Measurements from ENCODE around the gene CAPN5. TPM values are rescaled to one million over a fixed set of nuclear protein-coding genes. Genes with fewer than 3 reads are reported as not detected.

CAPN5 gene
- total RNA-seq, 1 donor from 2014 or later, result 4.7 TPM

DNA sequence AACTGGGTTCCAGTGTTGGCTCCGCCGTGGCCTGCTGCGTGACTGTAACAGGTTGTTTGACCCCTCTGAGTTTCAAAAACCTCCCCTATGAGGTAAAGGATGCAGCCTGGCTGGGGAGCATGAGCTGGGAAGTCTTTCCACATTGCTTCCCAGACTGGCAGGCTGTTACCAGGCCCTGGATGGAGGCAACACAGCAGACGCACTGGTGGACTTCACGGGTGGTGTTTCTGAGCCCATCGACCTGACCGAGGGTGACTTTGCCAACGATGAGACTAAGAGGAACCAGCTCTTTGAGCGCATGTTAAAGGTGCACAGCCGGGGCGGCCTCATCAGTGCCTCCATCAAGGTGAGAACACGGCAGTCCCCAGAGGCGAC lies 47.3 kb downstream of the CAPN5 start:
- DNase-seq (ENCODE audit: low read depth), result no peak

DNA sequence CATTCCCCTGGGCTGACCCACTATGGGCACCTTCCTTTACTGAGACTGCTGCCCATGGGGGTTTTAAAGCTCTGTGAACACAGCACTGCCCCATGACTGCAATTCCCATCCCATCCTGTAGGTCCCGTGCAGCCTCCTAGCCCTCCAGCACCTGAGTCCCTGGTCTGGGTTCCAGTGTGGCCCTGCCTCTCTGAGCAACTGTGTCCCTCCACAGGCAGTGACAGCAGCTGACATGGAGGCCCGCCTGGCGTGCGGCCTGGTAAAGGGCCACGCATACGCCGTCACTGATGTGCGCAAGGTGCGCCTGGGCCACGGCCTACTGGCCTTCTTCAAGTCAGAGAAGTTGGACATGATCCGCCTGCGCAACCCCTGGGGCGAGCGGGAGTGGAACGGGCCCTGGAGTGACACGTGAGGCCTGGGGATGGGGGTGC lies 48.4 kb downstream of the CAPN5 start:
- no peak for DNase-seq (ENCODE audit: low read depth)

DNA sequence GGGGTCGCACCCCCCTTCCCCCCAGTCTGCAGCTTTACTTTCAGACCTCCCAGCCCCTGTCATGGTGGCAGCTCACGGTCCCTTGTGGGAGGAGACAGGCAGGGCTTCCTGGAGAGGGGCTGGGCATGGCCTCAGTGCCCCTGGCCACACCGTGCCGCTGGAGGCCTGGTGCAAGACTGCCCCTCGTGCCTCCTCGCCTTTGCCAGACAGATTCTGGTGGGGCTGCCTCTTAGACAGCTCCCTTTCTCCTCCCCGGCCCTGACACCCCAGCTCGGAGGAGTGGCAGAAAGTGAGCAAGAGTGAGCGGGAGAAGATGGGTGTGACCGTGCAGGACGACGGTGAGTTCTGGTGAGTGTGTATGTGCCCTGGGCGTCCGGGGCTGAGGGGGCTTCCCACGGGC lies 49.2 kb downstream of the CAPN5 start:
- DNase-seq (ENCODE audit: low read depth), result no peak

DNA sequence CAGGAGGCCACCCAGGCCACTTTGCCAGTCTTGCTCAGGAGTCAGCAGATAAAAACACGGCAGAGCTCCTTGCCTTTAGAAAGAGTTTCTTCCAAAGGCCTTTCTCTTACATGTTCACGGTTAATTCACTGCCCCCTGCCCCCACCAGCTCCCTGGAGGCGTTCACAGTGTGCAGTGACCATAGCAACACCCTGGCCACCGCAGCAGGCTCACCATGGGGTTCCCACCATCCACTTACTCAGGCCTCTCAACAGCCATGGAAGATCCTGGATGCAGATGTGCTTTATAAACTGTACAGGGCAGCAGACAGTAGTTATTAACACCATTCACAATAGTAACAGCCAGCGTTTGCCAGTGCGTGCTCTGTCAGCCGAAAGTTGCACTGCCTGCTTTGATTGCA lies 50.7 kb downstream of the CAPN5 start:
- DNase-seq (ENCODE audit: low read depth), result no peak

DNA sequence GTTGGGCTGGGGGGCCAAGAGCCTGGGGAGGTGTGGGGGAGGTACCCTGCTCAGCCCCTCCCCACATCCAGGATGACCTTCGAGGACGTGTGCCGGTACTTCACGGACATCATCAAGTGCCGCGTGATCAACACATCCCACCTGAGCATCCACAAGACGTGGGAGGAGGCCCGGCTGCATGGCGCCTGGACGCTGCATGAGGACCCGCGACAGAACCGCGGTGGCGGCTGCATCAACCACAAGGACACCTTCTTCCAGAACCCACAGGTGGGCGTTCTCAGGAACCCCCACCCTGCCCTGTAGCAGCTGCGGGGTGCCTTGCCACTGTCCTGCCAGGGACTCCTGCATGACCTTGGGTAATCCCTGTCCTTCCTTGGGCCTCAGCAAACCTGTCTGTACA lies 51.3 kb downstream of the CAPN5 start:
- DNase-seq (ENCODE audit: low read depth), result no peak

DNA sequence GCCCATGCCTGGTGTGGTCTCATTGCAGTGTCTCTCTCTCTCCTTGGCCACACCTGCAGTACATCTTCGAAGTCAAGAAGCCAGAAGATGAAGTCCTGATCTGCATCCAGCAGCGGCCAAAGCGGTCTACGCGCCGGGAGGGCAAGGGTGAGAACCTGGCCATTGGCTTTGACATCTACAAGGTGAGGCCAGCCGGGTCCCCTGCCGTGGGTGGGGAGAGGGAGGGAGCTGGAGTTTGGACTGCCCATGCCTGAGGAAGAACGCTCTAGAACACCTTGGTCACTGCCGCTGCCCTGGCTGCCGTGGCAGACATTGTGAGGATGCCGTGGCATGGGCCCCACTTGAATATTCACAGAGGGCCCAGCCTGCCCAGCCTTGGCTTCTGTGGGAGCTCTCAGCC lies 52.2 kb downstream of the CAPN5 start:
- DNase-seq (ENCODE audit: low read depth), result no peak

DNA sequence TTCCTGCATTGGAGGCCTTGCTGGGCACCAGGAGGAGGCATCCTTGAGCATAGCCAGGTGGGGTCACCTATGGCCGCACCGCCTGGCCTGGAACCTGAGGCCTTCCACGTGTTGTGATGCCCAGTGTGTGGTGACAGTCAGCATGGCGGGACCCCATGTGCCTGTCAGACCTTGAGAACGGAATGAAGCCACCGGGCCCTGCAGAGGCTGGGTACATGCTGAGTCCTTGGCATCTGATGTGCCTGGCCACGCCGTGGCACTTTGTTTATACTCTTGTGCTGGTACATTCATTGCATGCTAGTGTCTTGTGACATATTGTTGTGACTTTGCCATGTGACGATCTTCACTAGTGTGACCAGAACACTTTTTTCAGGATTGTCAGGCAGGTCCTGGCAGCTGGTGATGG lies 52.8 kb downstream of the CAPN5 start:
- DNase-seq (ENCODE audit: low read depth), result no peak

DNA sequence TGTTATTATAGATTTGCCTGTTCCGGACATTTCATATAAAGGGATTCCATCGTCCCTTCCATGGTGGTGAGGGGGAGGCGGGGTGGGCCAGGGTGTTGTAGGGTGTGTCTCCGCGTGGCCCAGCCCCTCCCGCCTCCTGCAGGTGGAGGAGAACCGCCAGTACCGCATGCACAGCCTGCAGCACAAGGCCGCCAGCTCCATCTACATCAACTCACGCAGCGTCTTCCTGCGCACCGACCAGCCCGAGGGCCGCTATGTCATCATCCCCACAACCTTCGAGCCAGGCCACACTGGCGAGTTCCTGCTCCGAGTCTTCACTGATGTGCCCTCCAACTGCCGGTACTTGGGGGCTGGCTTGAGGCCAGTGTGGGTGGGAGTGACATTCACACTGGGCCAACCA lies 53.8 kb downstream of the CAPN5 start:
- no peak for DNase-seq (ENCODE audit: low read depth)

DNA sequence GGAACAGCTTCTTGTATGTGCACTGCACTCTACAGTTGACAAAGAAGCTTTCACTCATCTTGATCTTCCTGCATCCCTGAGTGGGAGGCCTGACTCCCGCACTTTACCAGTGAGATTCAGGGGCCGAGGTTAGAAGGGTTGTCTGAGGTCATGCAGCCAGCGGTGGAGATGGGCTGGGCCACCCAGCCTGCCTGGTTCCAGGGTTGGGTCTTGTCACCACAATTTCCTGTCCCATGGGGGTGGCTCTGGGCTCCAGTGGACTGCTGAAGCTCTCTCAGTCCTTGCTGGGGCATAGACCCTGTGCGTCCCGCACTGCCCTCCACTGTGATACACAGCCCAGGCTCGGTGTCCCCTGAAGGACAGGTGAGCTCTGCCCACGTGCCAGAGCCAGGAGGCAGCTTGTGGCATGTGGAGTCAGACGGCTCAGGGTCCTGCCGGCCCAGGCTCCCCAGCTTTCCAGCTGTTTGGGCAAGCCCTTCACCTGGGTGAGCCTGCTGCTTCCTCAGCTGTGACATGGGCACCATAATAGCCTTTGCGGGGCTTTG lies 54.4 kb downstream of the CAPN5 start:
- DNase-seq (ENCODE audit: low read depth), result no peak

DNA sequence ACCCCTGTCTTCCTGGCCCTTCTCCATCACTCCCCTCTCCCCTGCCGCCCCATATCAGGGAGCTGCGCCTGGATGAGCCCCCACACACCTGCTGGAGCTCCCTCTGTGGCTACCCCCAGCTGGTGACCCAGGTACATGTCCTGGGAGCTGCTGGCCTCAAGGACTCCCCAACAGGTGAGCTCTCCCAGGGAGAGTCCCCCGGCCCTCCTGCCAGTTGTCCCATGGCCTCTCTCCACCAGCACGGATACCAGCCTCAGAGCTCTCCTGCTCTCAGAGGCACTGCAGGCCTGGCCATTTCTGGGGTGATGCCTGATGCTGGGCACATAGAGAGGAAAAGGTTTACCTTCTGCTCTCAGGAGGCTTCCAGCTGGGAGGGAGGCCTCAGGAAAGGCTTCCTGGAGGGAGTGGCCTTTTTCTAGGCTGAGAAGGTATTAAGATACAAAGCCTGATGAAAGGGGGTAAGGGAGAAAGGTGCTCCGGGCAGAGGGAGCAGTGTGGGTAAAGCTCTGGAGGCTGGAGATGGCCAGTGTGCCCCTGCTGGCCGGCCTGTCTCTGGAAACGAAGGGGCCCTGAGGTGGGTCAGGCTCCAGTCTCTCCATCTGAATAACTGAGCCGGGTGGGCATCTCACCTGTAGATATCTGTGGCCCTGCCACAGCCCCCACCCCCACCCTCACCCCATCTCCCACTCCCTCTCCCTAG lies 55.3 kb downstream of the CAPN5 start:
- no peak for DNase-seq (ENCODE audit: low read depth)

DNA sequence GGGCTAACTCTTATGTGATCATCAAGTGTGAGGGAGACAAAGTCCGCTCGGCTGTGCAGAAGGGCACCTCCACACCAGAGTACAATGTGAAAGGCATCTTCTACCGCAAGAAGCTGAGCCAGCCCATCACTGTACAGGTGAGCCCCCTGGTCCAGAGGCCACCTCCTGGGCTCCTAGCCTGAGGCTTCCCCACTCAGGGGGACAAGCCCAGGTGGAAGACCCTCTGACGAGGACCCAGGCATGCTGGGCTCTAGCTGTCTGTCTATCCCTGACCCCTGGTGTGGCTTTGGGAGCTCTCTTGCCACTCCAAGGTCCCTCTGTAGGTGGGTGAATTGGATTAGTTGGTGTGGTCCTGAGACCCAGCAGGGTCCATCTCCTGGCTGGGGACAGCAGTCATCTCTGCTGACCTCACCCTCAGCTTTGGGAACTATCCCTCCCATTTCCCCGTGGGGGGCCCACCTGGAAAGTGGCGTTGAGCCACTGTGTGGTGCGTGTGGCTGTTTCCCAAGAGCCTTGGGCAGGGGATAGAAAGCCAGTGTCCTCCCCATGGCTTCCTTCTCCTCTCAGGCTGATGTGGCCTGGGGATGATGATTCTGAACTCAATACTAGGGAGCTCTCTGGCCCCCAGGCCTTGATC lies 55.9 kb downstream of the CAPN5 start:
- DNase-seq (ENCODE audit: low read depth), result no peak

DNA sequence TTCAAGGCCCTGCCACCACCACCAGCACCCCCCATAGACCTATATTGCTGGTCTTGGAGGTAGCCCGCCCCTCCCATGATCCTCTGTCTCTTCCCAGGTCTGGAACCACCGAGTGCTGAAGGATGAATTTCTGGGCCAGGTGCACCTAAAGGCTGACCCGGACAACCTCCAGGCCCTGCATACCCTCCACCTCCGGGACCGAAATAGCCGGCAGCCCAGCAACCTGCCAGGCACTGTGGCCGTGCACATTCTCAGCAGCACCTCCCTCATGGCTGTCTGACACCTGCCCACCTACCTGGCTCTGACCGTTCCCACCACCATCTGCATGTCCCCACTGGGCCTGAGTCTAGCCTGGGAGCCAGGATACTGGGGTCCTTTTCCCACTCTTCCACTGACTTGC lies 56.8 kb downstream of the CAPN5 start:
- DNase-seq (ENCODE audit: low read depth), result no peak

DNA sequence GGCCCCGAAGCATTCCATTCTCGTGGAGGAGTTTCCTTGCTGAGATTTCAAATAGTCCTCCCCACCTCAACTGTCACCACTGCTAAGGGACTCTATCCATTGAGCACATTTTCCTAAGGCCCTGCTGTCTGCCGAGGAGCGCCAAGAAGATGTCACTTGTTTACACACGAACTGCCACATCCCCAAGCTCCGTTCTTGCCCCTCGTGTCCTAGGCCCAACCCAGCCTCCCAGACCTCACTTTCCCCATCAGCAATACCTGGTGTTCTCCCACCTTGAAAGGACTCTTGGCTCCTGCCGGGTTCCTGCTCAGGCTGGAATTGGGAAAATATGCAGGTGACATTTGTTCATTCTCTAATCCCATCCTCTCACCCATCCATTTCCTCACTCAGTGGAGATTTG lies 57.3 kb downstream of the CAPN5 start:
- DNase-seq (ENCODE audit: low read depth), result no peak

DNA sequence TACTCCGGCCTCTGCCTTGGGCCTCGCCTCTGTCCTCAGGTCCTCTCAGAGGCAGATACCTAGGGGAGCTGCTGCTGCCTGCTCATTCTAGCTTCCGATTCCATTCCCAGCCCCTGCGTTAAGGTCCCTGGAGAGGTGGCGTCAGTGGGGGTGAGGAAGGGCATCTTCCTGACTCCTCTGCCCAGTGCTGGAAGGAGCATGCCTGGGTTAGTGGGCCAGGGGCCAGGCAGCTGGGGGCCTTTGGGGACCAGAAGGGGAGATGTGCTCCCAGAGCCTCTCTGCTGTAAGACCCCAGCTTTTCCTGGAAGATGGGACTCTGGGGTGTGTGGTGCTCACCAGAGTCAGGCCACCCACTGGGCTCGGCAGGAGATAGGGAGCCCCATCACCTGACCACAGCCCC lies 57.7 kb downstream of the CAPN5 start:
- no peak for DNase-seq (ENCODE audit: low read depth)

DNA sequence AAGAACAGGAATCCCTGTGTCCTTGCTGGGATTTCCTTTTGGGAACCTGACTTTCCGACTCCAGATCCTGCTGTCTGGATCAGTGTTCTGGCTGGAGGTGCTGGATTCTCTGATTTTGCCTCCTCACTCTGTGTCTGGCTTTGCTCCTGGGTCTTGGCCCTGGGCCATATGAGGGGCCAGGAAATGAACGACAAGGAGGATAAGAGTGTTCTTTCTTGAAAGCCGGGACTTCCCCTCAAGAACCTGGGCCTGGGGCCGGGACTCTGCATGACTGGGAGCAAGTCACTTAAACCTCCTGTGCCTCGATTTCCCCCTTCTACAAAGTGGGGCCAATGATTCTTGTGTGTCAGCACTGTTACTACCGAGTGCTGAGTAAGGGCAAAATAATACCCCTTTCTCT lies 58.4 kb downstream of the CAPN5 start:
- DNase-seq (ENCODE audit: low read depth), result no peak

DNA sequence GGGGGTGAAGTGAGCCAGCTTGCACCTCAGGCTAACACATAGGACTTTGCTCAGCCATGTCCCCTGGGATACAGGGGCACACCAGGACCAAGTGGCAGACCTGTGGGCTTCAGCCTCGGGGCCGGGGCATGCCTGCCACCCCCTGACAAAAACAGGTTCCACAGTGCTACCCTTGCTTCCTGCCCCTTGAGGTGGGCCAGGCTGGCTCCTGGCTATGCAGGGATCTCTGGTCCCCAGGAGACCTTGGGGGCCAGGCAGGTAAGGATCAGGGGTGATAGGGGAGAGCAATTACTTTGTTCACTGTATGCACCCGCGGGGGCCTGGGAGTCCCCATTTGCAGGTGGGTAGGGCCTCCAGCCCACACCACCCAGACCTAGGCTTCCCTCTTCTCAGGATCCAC lies 58.9 kb downstream of the CAPN5 start:
- DNase-seq (ENCODE audit: low read depth), result no peak

DNA sequence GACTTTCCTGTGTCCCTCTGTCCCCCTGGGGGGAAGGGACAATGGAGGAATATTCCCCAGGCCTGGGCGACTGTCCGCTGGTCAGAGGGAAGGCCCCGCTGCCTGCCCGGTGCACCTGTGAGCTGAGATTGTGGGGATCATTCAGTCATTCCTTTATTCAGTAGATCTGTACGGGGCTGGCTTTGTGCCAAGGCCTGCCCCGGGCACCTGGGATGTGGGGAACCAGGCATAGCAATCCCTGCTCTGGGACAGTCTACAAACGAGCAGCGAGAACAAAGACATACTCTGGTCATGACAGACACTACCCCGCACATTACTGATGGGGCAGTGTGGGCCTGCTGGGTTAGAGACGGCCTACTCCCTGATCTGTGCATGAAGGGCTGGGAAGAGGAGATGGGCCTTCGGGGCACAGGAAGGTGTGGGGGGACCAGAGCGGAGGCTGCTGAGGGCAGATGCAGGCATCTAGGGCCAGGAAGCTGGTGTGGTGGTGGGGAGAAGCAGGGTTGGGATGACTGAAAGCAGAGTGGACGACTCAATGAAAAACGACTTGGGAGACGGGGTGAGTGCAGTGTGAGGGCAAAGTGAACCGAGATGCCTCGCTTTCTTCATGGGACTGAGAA lies 59.5 kb downstream of the CAPN5 start:
- DNase-seq (ENCODE audit: low read depth), result no peak

DNA sequence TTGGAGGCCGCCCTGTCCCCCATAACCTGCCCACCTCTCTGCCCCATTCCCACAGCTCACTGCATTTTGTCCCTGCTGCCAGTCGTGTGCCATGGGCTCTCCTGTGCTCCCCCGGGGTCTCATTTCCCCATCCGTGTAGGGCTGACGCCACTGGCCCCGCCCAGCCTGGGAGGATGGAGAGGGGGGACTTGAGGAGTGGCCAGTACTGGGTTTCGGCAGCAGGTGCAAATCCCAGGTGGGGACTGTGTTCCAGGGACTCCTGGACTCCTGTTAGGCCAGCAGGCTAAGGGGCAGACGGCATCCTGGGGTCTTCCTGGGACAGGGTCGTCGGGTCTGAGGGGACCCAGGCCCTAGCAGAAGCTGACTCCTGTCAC lies 60.1 kb downstream of the CAPN5 start:
- DNase-seq (ENCODE audit: low read depth), result no peak

DNA sequence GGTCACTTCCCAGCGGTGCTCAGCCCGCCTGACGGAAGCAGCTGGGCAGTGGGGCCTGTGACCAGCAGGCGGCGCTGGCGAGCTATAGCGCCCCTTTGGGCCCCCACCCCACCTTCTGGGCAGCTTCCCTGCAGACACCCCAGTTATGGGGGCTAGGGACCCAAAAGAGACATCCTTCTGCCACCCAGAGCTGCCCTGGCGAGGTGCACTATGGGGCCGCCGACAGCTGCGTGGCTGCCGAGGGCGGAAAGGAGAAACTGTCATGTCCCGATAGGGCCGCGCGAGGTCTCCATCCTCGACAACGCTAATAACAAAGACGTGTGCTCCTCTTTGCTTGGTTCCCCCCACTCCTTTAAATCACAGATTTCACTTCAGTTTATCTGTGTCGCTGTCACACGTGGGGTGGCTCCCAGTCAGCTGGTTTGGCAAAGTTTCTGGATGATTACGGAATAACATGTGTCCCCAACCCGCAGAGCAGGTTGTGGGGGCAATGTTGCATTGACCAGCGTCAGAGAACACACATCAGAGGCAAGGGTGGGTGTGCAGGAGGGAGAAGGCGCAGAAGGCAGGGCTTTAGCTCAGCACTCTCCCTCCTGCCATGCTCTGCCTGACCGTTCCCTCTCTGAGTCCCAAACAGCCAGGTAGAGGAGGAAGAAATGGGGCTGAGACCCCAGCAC lies 60.6 kb downstream of the CAPN5 start:
- peak; percentile 69 for DNase-seq (ENCODE audit: low read depth)

DNA sequence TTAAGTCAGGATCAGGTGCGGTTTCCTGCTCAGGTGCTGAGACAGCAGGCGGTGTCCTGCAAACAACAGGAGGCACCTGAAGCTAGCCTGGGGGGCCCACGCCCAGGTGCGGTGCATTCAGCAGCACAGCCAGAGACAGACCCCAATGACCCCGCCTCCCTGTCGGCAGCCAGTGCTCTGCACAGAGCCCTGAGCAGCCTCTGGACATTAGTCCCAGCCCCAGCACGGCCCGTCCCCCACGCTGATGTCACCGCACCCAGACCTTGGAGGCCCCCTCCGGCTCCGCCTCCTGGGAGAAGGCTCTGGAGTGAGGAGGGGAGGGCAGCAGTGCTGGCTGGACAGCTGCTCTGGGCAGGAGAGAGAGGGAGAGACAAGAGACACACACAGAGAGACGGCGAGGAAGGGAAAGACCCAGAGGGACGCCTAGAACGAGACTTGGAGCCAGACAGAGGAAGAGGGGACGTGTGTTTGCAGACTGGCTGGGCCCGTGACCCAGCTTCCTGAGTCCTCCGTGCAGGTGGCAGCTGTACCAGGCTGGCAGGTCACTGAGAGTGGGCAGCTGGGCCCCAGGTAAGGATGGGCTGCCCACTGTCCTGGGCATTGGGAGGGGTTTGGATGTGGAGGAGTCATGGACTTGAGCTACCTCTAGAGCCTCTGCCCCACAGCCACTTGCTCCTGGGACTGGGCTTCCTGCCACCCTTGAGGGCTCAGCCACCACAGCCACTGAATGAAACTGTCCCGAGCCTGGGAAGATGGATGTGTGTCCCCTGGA lies 61.3 kb downstream of the CAPN5 start, which contains the start of gene MYO7A:
MYO7A (plus strand) TSS at position 327 of the 772 bp plus-strand sequence. CDS start 2,389 bp downstream, outside the sequence.
- DNase-seq (ENCODE audit: low read depth), result peak; percentile 87

Measured in myocyte (in vitro differentiated cells).